IPS DF 6.9 (cell line): Measurements from ENCODE around the gene SH3RF2.

Experiments used
- DNase-seq: peaks from one replicate; pipeline ENCODE4 v3.0.0-alpha.2; 2013; ENCODE audit warnings: low read depth, low spot score
- H3K27ac ChIP-seq: one replicate; pipeline ENCODE4 v1.5.1; 2013; ENCODE audit warnings: low read length, control low read depth
- H3K27me3 ChIP-seq: 2 replicates; pipeline ENCODE4 v1.6.1; 2013; ENCODE audit warnings: mild to moderate bottlenecking, low read length; ENCODE audit not compliant: control insufficient read depth, insufficient read depth
- H3K36me3 ChIP-seq: 2 replicates; pipeline ENCODE4 v1.6.1; 2013; ENCODE audit warnings: low read length; ENCODE audit not compliant: control insufficient read depth, insufficient read depth
- H3K4me1 ChIP-seq: 2 replicates; pipeline ENCODE4 v1.6.1; 2013; ENCODE audit warnings: low read length; ENCODE audit not compliant: control insufficient read depth, insufficient read depth
- H3K4me3 ChIP-seq: 2 replicates; pipeline ENCODE4 v1.5.1; 2013; ENCODE audit warnings: mild to moderate bottlenecking, low read length
- H3K9me3 ChIP-seq: 2 replicates; pipeline ENCODE4 v1.6.1; 2013; ENCODE audit warnings: low read length, inconsistent platforms; ENCODE audit not compliant: control insufficient read depth, insufficient read depth
- WGBS: extraction: QIAGEN DNeasy Blood & Tissue Kit; methylation state at CpG from one replicate; pipeline ENCODE4 v1.1.7; 2013; ENCODE audit warnings: mixed read lengths, missing lambda C conversion rate; ENCODE audit not compliant: insufficient read length, insufficient coverage; 5-methylcytosine and 5-hydroxymethylcytosine counted together

SH3RF2 gene

GRCh38 chr5:145938776-145939539 lies 2.6 kb downstream of the SH3RF2 start:
- H3K27ac ChIP-seq: no peak overlapping the region

GRCh38 chr5:145939540-145940065 lies 3.2 kb downstream of the SH3RF2 start:
- Histone ChIP-seq H3K4me3 (no peak overlapping the region), H3K27me3 (no peaks in the 10 kb centered on the region), H3K4me1 (peaks cover 6% of the 10 kb centered on the region; the same call in 1 of the 2 replicates), H3K36me3 (no peaks in the 10 kb centered on the region), H3K27ac (no peak overlapping the region), H3K9me3 (no peaks in the 10 kb centered on the region)
- WGBS: no CpG with 5 or more reads among the region's 4 CpGs
- DNase-seq: no peak

More at GRCh38 chr5:145938776-145939539, 2.6 kb downstream of the SH3RF2 start:
- Histone ChIP-seq H3K9me3 (no peaks in the 10 kb centered on the region), H3K36me3 (no peaks in the 10 kb centered on the region), H3K27me3 (no peaks in the 10 kb centered on the region), H3K4me3 (no peak overlapping the region), H3K4me1 (peaks cover 6% of the 10 kb centered on the region; the same call in 1 of the 2 replicates)
- DNase-seq: no peak
- no CpG with 5 or more reads among the region's 11 CpGs for WGBS

- no peaks in the 10 kb centered on the region for H3K9me3 ChIP-seq
- H3K4me3 ChIP-seq: no peak overlapping the region
- H3K4me1 ChIP-seq: peaks cover 6% of the 10 kb centered on the region; the same call in 1 of the 2 replicates
- H3K27me3 ChIP-seq: no peaks in the 10 kb centered on the region
- DNase-seq: no peak
- no CpG with 5 or more reads among the region's 2 CpGs for WGBS
- H3K36me3 ChIP-seq: no peaks in the 10 kb centered on the region
- H3K27ac ChIP-seq: no peak overlapping the region
Measured at GRCh38 chr5:145941096-145941447, 4.7 kb downstream of the SH3RF2 start.

GRCh38 chr5:145941448-145942130 lies 5.2 kb downstream of the SH3RF2 start:
- no peak overlapping the region for H3K27ac ChIP-seq
- H3K4me1 ChIP-seq: peaks cover 6% of the 10 kb centered on the region; the same call in 1 of the 2 replicates
- H3K36me3 ChIP-seq: no peaks in the 10 kb centered on the region
- H3K9me3 ChIP-seq: no peaks in the 10 kb centered on the region
- no peak for DNase-seq
- no peak overlapping the region for H3K4me3 ChIP-seq
- no CpG with 5 or more reads among the region's 3 CpGs for WGBS
- H3K27me3 ChIP-seq: no peaks in the 10 kb centered on the region

GRCh38 chr5:145942201-145942600 lies 5.8 kb downstream of the SH3RF2 start:
- no peaks in the 10 kb centered on the region for H3K36me3 ChIP-seq
- H3K27me3 ChIP-seq: no peaks in the 10 kb centered on the region
- H3K4me1 ChIP-seq: peaks cover 6% of the 10 kb centered on the region; the same call in 1 of the 2 replicates
- DNase-seq: no peak
- H3K27ac ChIP-seq: no peak overlapping the region
- 100% methylated on average over 2 of the region's 3 CpGs for WGBS
- no peak overlapping the region for H3K4me3 ChIP-seq
- H3K9me3 ChIP-seq: no peaks in the 10 kb centered on the region

- no peaks in the 10 kb centered on the region for H3K9me3 ChIP-seq
- peaks cover 3% of the 10 kb centered on the region; the same call in 1 of the 2 replicates for H3K4me1 ChIP-seq
- H3K27ac ChIP-seq: no peak overlapping the region
- H3K27me3 ChIP-seq: no peaks in the 10 kb centered on the region
- H3K4me3 ChIP-seq: no peak overlapping the region
- H3K36me3 ChIP-seq: no peaks in the 10 kb centered on the region
- no peak for DNase-seq
Measured at GRCh38 chr5:145942749-145943148, 6.4 kb downstream of the SH3RF2 start.

GRCh38 chr5:145943674-145944121 lies 7.3 kb downstream of the SH3RF2 start:
- Histone ChIP-seq H3K4me3 (no peak overlapping the region), H3K4me1 (no peaks in the 10 kb centered on the region)
- no CpG with 5 or more reads among the region's 2 CpGs for WGBS

GRCh38 chr5:145944328-145944727 lies 8.0 kb downstream of the SH3RF2 start:
- H3K9me3 ChIP-seq: no peaks in the 10 kb centered on the region
- no peak overlapping the region for H3K27ac ChIP-seq
- no peaks in the 10 kb centered on the region for H3K27me3 ChIP-seq
- no peak overlapping the region for H3K4me3 ChIP-seq
- no peak for DNase-seq
- H3K36me3 ChIP-seq: no peaks in the 10 kb centered on the region
- no peaks in the 10 kb centered on the region for H3K4me1 ChIP-seq
- no CpG with 5 or more reads among the region's 3 CpGs for WGBS

More at GRCh38 chr5:145943674-145944121, 7.3 kb downstream of the SH3RF2 start:
- DNase-seq: no peak
- H3K9me3 ChIP-seq: no peaks in the 10 kb centered on the region
- H3K27me3 ChIP-seq: no peaks in the 10 kb centered on the region
- no peaks in the 10 kb centered on the region for H3K36me3 ChIP-seq
- H3K27ac ChIP-seq: no peak overlapping the region

- WGBS: no CpG with 5 or more reads among the region's 2 CpGs
- Histone ChIP-seq H3K27ac (no peak overlapping the region), H3K4me3 (no peak overlapping the region), H3K27me3 (no peaks in the 10 kb centered on the region), H3K4me1 (no peaks in the 10 kb centered on the region), H3K36me3 (no peaks in the 10 kb centered on the region), H3K9me3 (no peaks in the 10 kb centered on the region)
- no peak for DNase-seq
Measured at GRCh38 chr5:145945620-145946111, 9.3 kb downstream of the SH3RF2 start.

GRCh38 chr5:145946112-145946861 lies 9.9 kb downstream of the SH3RF2 start:
- H3K27me3 ChIP-seq: no peaks in the 10 kb centered on the region
- H3K27ac ChIP-seq: no peak overlapping the region
- no peaks in the 10 kb centered on the region for H3K4me1 ChIP-seq
- no peak for DNase-seq
- H3K36me3 ChIP-seq: no peaks in the 10 kb centered on the region
- H3K4me3 ChIP-seq: no peak overlapping the region
- no peaks in the 10 kb centered on the region for H3K9me3 ChIP-seq
- WGBS: no CpG with 5 or more reads among the region's 4 CpGs
